Endothelial cell of umbilical vein (primary cell): Measurements from ENCODE around the gene KRT78. TPM values are rescaled to one million over a fixed set of nuclear protein-coding genes. Genes with fewer than 3 reads are reported as not detected.

Source experiments
- BruUV-seq: library from RNA; stranded (reverse); fragments of 400-500 nt; replicated peaks from 2 replicates; lab custom pipeline; 2021; lab: Mats Ljungman, UMichigan
- CTCF ChIA-PET: fragments of 300-600, 350-600 bp; sonication (Branson Sonifier 250); formaldehyde crosslinking; loops from one replicate; lab custom pipeline; 2021; ENCODE audit warnings: antibody characterized with exemption, inconsistent platforms; lab: Charles Lee
- POLR2A ChIA-PET: fragments of 300-600, 350-600 bp; sonication (Branson Sonifier 250); formaldehyde crosslinking; loops from one replicate; lab custom pipeline; 2021; ENCODE audit warnings: antibody characterized with exemption, inconsistent platforms; lab: Charles Lee
- DNase-seq: peaks from one replicate; pipeline ENCODE4 v3.0.0-alpha.2; 2011; ENCODE audit warnings: low read depth, low spot score
- FAIRE-seq: peaks from 2 replicates; lab custom pipeline; 2011; peaks lifted over from hg19 to GRCh38; lab: Jason Lieb, UNC
- H2AFZ ChIP-seq: 2 replicates; pipeline ENCODE4 v1.6.0; 2012; ENCODE audit warnings: low read depth, low read length, control low read depth, inconsistent platforms
- H3K27ac ChIP-seq: 2 replicates; pipeline ENCODE4 v1.5.1; 2011; ENCODE audit warnings: low read depth, mild to moderate bottlenecking, control low read depth, low read length, moderate library complexity; ENCODE audit not compliant: insufficient read depth
- H3K27me3 ChIP-seq, 2 experiments: 2 replicates each; pipeline versions ENCODE4 v1.6.0 to v1.6.1; 2011; ENCODE audit warnings: low read length in 2 of 2, mixed read lengths in 1 of 2; ENCODE audit not compliant: control insufficient read depth in 2 of 2, insufficient read depth in 2 of 2
- H3K36me3 ChIP-seq, 2 experiments: 2 replicates in 1 of 2; 3 replicates in 1 of 2; pipeline ENCODE4 v1.5.1; 2011; ENCODE audit warnings: low read length in 2 of 2, mild to moderate bottlenecking in 1 of 2, moderate library complexity in 1 of 2; ENCODE audit not compliant: control insufficient read depth in 2 of 2, insufficient read depth in 2 of 2; ENCODE audit errors: extremely low read depth in 1 of 2
- H3K4me1 ChIP-seq: 3 replicates; pipeline ENCODE4 v1.5.1; 2011; ENCODE audit warnings: mild to moderate bottlenecking, low read length; ENCODE audit not compliant: control insufficient read depth, insufficient read depth; ENCODE audit errors: extremely low read depth
- H3K4me2 ChIP-seq: 2 replicates; pipeline ENCODE4 v1.6.1; 2011; ENCODE audit warnings: low read length, control low read depth, mixed read lengths; ENCODE audit not compliant: insufficient read depth
- H3K4me3 ChIP-seq, 3 experiments: fragments of 200-600 bp in 1 of 3; sonication (generic), shearing (Covaris generic) in 1 of 3; replicated peaks in 1 of 3; 2 replicates each; pipeline ENCODE4 v1.5.1; 2011 to 2016; ENCODE audit warnings: control low read depth in 3 of 3, low read length in 3 of 3, mild to moderate bottlenecking in 2 of 3, inconsistent platforms in 1 of 3, low read depth in 1 of 3, moderate library complexity in 1 of 3; ENCODE audit not compliant: insufficient read depth in 1 of 3
- H3K79me2 ChIP-seq: 2 replicates; pipeline ENCODE4 v1.6.0; 2012; ENCODE audit warnings: low read length, inconsistent platforms; ENCODE audit not compliant: control insufficient read depth, insufficient read depth
- H3K9ac ChIP-seq: replicated peaks from 2 replicates; pipeline ENCODE3; 2011; ENCODE audit warnings: low read length, control low read depth; ENCODE audit not compliant: insufficient read depth; ENCODE audit errors: extremely low read depth
- H3K9me1 ChIP-seq: replicated peaks from 3 replicates; pipeline ENCODE4 v1.6.0; 2011; ENCODE audit warnings: mild to moderate bottlenecking, low read length; ENCODE audit not compliant: control insufficient read depth, insufficient read depth; ENCODE audit errors: extremely low read depth
- H3K9me3 ChIP-seq: replicated peaks from 2 replicates; pipeline ENCODE4 v1.5.1; 2012; ENCODE audit warnings: low read length, inconsistent platforms; ENCODE audit not compliant: control insufficient read depth, insufficient read depth
- H4K20me1 ChIP-seq: replicated peaks from 2 replicates; pipeline ENCODE3; 2011; ENCODE audit warnings: mild to moderate bottlenecking, low read length; ENCODE audit not compliant: control insufficient read depth, insufficient read depth; ENCODE audit errors: extremely low read depth
- EZH2 ChIP-seq: IDR thresholded peaks from 2 replicates; pipeline ENCODE4 v1.6.1; 2012; ENCODE audit warnings: borderline replicate concordance, low read depth, mild to moderate bottlenecking, moderate library complexity, low read length, inconsistent platforms; ENCODE audit not compliant: severe bottlenecking
- FOS ChIP-seq: IDR thresholded peaks from 2 replicates; pipeline ENCODE4 v1.6.1; 2011; ENCODE audit warnings: mild to moderate bottlenecking, low read length, moderate library complexity, borderline replicate concordance; ENCODE audit not compliant: insufficient read depth
- GATA2 ChIP-seq: IDR thresholded peaks from 2 replicates; pipeline ENCODE4 v1.7.0; 2011; ENCODE audit warnings: low read depth, mild to moderate bottlenecking, moderate library complexity, mixed read lengths, low read length; ENCODE audit not compliant: insufficient read length, insufficient read depth
- JUN ChIP-seq: IDR thresholded peaks from 2 replicates; pipeline ENCODE4 v1.6.1; 2011; ENCODE audit warnings: borderline replicate concordance, low read depth; ENCODE audit not compliant: insufficient read length, insufficient read depth
- MAX ChIP-seq: IDR thresholded peaks from 2 replicates; pipeline ENCODE4 v1.6.1; 2011; ENCODE audit not compliant: insufficient read depth, insufficient read length
- MYC ChIP-seq: IDR thresholded peaks from one replicate; pipeline ENCODE4 v1.6.1; 2011; ENCODE audit warnings: mild to moderate bottlenecking, low read depth, low read length
- POLR2A ChIP-seq: IDR thresholded peaks from 2 replicates; pipeline ENCODE4 v1.6.1; 2012; ENCODE audit warnings: low read depth, mild to moderate bottlenecking, control low read depth, low read length
- POLR2AphosphoS5 ChIP-seq: IDR thresholded peaks from 2 replicates; pipeline ENCODE4 v1.6.1; 2012; ENCODE audit warnings: low read depth, mild to moderate bottlenecking, control low read depth, low read length, moderate library complexity; ENCODE audit not compliant: insufficient read depth
- dilution Hi-C: fragments of 300-500 bp; cut with MboI; formaldehyde crosslinking; loops from one replicate; pipeline ENCODE4 v1.15.0; 2019; ENCODE audit warnings: low sequenced_read_pairs; ENCODE audit not compliant: extremely low pct_ligation_motif_present
- intact Hi-C: fragments of 100-400 bp; cut with micrococcal nuclease; formaldehyde crosslinking; loops from one replicate; pipeline ENCODE4 v1.10.0; 2022
- polyA plus RNA-seq, 4 experiments: library from polyadenylated mRNA; depleted of rRNA in 3 of 4; stranded (reverse) in 3 of 4; unstranded in 1 of 4; fragments of >200 nt; gene quantifications; 2 replicates each; pipeline versions ENCODE4 v1.2.1 to v1.2.3, GENCODE V29; 2011 to 2012; ENCODE audit warnings: missing spikeins in 1 of 4
- total RNA-seq: library from RNA; stranded (reverse); gene quantifications from 2 replicates; pipeline ENCODE4 v1.2.3, GENCODE V29; 2021
- TF ChIP-seq, protein P1 (sequence below), 2 donors: IDR thresholded peaks; 1 replicate in 1 of 2; 2 replicates in 1 of 2; pipeline ENCODE4 v1.5.1; 2011; ENCODE audit warnings: low read length in 2 of 2, mild to moderate bottlenecking in 2 of 2, moderate library complexity in 2 of 2, control low read depth in 1 of 2, inconsistent platforms in 1 of 2, low read depth in 1 of 2; ENCODE audit not compliant: insufficient read depth in 1 of 2; ENCODE audit errors: extremely low read depth in 1 of 2

The KRT78 gene
- total and polyA plus RNA-seq, 2 donors (not counting 3 experiments of a cell fraction or from before 2014, with no cell fraction given): not detected

DNA sequence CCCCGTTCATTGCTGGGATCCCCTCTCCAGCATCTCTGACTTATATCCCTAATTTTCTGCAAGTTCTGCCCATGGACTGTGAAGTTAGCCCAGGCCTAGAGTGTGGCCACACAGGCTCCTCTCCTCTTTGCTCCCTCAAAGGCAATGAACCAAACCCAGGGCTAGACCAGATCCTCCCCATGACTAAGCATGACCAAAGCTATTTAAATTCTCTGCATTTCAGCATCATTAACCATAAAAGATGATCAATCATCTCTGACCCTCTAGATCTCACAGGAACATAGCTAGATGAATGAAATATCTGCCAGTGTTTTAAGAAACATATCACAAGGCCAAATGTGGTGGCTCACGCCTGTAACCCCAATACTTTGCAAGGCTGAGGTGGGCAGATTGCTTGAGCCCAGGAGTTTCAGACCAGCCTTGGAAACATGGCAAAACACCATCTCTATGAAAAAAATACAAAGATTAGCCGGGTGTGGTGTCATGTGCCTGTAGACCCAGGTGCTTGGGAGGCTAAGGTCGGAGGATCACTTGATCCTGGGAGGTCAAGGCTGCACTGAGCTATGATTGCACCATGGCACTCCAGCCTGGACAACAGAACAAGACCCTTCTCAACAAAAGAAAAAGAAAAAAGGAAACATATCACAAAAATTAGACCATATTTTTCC lies 50.7 kb downstream of the KRT78 start:
- TF ChIP-seq JUN: no peak
- no peak for TF ChIP-seq GATA2
- no peak for TF ChIP-seq MYC
- TF ChIP-seq MAX: no peak
- TF ChIP-seq, protein P1, sequence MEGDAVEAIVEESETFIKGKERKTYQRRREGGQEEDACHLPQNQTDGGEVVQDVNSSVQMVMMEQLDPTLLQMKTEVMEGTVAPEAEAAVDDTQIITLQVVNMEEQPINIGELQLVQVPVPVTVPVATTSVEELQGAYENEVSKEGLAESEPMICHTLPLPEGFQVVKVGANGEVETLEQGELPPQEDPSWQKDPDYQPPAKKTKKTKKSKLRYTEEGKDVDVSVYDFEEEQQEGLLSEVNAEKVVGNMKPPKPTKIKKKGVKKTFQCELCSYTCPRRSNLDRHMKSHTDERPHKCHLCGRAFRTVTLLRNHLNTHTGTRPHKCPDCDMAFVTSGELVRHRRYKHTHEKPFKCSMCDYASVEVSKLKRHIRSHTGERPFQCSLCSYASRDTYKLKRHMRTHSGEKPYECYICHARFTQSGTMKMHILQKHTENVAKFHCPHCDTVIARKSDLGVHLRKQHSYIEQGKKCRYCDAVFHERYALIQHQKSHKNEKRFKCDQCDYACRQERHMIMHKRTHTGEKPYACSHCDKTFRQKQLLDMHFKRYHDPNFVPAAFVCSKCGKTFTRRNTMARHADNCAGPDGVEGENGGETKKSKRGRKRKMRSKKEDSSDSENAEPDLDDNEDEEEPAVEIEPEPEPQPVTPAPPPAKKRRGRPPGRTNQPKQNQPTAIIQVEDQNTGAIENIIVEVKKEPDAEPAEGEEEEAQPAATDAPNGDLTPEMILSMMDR (IDR thresholded peaks at IDR 0.05; ENCODE audit: extremely low read depth in 1 of 2, insufficient read depth in 1 of 2, low read depth in 1 of 2, low read length in 2 of 2): no peak
- TF ChIP-seq POLR2AphosphoS5: no peak
- no peak for TF ChIP-seq FOS
- no peak for TF ChIP-seq POLR2A
- no peak for TF ChIP-seq EZH2
- H3K4me2 ChIP-seq: no peak overlapping the region

More for the DNA sequence above, 50.7 kb downstream of the KRT78 start:
- Histone ChIP-seq H3K9ac (no peak overlapping the region), H3K4me3 (no peak overlapping the region), H3K79me2 (no peaks in the 10 kb centered on the region), H3K27me3 (peaks cover 0 to 8% of the 10 kb centered on the region in 2 experiments), H3K9me3 (no peaks in the 10 kb centered on the region), H4K20me1 (no peaks in the 10 kb centered on the region), H3K36me3 (no peaks in the 10 kb centered on the region), H2AFZ (no peak overlapping the region), H3K4me1 (no peaks in the 10 kb centered on the region), H3K27ac (no peak overlapping the region), H3K9me1 (no peaks in the 10 kb centered on the region)
- no peak for DNase-seq
- ChIA-PET CTCF (no interaction called here), POLR2A (no interaction called here)
- intact Hi-C loops: no loop called here
- no peak for FAIRE-seq
- no TSS peak for BruUV-seq
- dilution Hi-C loops: no loop called here
